GM19023 (cell line): ENCODE measurements around the gene FOLR1.

Experiments
- ATAC-seq: cut with Tn5 transposase; IDR thresholded peaks from one replicate; pipeline ENCODE4 v1.9.1; 2021; ENCODE audit warnings: mild to moderate bottlenecking, moderate library complexity; ENCODE audit not compliant: unreplicated experiment

Gene FOLR1

DNA sequence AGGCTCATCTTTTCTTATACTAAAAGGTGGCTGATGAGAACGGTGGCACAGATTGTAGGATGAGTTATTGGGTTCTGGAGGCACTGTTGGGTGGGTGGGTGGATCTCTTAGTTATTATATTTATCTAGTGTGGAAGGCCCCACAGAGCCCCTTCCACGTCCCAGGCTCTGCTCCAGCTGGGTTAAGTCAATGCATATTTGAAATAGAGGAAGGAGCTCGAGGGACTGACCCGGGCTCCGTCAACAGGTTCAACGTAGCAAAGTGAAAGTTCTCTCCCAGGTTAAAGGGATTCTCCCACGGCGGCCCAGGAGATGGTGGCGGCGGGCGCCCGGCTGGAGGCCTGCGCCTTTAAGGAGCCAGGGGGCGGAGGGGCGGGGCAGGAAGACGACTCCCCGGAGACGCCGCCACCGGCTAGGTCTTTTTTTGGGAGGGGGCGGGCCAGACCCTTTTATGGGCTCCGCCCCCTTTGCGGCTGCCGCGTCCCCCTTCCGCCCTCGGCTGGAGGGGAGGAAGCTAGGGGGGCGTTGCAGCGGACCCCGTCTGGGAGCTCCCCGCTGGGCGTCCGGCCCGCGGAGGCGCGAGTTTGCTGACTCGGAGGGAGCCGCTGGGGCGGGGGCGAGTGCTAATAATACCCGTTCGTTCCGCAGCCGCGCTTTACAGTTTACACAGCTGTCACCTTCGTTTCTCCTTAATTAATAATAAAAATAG, 31.1 kb downstream of the FOLR1 start:
- ATAC-seq: peak; percentile 68

DNA sequence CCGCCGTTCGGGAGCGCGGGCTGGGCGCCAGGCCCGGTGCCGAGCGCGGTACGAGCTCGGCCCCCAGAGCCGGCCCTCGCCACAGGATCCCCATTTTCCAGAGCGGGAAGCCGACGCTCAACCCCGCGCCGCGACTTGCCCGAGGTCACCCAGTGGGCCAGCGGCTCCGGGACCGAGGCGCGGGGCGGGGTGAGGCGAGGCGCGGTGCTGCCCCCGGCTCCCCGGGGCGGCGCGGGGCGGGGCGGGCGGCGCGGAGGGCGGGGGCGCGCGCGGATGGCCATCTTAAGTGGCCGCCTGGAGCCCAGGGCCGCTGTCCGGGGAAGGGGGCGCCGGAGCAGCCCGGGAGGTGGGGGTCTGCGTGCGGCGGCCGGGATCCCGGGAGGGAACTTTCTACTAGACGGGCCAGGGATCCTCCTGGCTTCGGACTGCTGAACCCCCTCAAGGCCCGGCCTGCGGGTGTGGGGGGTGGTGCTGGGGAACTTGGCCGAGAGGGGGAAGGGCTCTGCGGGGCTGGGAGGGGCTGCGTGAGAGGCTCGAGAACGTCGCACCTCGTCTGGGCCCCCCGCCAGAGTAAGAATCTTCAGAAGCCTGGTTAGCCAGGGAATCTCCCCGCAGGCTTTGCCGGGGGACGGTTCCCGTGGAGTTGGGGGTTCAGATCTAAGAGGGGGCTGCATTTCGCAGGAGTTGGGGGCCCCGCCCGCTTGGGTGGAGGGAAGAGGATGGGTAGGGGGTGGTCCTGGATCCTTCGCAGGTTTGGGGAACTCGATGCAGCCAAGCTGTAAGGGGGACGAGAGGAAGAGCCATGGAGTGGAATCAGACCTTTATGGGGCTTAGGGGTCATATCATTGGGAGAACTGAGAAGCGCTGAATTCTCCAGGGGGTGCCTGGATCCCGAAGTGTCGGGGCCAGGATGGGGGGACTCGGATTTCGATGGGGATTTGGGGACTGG, 31.9 kb downstream of the FOLR1 start:
- peak; percentile 58 for ATAC-seq

DNA sequence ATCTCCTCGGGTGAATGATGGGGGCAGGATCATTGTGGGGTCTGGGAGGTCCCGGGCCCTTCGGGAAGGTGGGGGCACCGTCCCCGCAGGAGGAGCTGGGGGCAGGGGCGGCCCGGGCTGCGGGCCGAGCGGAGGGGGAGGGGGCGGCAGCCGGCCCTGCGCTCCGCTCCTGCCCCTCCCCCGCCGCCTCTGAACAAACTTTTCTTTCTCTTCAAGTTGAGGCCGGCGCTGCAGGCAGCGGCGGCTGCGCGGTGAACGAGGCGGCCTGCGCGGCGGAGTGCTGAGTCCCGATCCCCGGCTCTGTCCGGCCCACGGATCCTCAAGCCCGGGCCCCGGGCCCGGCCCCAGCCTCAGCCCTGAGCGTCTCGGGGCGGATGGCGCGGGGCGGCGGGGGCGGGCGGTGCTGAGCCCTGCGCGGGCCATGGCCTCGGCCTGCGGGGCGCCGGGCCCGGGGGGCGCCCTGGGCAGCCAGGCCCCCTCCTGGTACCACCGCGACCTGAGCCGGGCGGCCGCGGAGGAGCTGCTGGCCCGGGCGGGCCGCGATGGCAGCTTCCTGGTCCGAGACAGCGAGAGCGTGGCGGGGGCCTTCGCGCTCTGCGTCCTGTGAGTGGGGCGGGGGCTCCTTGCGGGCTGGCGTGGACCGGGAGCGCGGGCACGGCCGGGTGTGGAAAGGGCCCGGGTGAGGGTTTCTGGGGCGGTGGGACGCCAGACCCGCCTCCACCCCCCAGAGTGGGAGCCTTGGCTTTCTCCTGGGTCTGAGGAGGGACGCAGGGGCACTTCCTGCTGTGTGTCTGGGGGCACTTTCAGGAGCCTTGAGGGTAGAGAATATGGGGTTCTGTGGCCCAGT, 32.8 kb downstream of the FOLR1 start, which contains the start of gene INPPL1:
Gene INPPL1 (plus strand): TSS at position 204 of the 847 bp plus-strand sequence. CDS start 218 bp downstream, at position 422.
- ATAC-seq: no peak

DNA sequence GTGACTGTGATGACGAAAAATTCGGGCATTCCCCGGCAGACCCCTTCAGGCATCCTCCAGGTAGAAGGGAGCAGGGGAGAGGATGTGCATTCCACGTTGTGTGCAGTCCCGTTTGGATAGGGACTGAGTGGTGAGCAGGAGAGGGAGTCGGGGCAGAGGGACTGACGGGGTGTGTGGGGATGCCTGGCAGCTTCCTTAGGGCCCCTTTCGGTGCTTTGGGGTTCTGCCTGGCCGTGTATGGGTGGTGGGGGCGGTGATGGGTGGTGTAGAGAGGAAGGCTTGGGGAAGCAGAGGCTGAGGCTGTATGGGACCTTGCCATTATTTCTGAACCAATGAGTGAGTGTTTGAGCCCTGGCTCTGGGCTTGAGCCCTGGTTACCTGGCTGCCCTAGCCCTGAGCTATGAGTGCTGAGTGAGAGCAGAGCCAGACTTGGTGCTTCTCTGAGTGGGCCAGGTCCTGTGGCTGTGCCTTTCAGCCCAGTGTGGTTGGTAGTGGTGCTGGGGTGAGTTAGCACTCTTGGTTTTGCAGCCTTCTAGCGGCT, 33.5 kb downstream of the FOLR1 start:
- no peak for ATAC-seq

DNA sequence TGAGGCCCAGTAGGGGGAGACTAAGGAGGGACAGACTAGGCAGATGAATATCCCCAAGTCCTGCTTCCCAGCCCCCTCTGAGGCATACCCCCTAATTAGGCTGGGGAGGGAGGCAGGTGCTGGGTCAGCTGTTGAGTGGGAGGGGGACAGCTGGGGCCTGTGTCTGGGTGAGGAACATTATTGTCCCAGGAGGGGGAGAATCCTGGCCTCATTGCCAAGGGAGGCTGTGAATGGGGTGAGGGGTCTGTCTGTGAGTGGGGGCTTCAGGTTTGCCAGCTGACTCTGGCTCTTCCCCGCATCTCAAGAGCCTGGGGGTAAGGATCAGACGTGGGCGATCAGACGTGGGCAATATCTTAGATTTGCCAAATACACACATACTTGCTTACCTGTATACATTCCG, 34.8 kb downstream of the FOLR1 start:
- no peak for ATAC-seq

DNA sequence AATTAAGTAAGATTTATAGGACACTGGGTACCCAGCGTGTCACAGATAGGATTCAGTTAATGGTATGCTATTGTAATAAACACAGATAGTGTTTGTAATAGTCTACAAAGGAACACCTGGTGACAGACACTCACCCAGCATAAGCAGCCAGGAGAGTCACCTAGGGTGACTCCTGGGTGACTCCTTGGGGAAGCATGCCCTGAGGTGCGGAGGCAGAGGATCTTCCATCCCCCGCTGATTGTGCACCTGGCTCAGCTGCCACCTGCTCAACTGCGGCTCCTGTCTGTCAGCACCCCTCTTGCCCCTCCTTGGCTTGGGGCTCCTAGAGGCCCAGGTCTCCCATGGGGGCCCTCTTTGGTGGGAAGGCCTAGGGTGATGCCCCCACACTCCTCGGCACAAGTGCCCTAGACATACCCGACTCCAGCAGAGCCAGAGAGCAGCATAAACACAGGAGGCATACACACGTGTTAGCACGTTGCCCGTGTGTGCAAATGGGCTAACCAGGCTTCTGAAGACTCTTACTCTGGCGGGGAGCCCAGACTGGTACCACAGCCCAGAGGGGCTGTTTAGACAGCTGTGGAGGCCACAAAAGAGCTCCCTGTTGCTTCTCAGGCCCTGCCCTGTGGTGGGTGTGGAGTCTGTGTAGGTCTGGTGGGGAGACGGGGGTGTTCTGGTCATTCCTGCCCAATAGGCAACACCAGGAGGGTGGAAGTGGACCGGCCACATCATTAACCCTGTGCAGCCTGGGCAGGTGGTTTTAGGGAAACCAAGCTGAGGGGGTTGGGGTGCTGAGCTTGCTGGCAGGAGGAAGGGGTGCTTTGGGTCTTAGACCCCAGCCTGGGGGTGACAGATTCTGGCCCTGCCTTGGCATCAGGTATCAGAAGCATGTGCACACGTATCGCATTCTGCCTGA, 35.6 kb downstream of the FOLR1 start:
- no peak for ATAC-seq

DNA sequence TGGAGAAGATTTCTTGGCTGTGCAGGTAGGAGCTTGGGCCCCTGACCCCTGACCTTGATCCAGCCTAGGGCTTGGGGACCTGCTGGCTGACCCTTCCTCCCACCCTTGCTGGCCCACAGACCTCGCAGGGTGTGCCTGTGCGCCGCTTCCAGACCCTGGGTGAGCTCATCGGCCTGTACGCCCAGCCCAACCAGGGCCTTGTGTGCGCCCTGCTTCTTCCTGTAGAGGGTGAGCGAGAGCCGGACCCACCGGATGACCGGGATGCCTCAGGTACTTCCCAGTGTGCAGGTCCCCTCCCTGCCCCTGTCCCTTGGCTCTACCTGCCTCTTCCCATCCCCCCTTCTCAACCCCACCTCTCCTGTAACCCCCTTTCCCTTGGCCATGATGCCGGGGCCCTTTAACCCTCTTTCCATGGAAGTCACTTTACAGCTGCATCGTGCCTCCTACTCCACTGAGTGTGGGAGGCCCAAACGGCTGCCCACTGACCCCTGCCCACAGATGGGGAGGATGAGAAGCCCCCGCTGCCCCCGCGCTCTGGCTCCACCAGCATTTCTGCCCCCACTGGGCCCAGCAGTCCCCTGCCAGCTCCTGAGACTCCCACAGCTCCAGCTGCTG, 36.4 kb downstream of the FOLR1 start:
- no peak for ATAC-seq

DNA sequence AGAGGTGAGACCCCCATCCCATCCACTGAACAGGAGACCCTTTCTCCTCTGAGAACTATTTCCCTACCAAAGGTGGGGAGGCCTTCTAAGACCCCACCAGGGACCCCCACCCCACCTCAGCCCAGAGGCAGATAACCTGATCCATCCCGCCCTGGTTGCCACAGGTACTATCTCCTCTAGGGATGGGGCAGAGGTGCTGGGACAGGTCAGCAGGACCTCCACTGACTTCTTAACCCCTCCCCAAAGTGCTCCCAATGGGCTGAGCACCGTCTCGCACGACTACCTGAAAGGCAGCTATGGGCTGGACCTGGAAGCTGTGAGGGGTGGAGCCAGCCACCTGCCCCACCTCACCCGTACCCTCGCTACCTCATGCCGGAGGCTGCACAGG, 36.9 kb downstream of the FOLR1 start:
- ATAC-seq: no peak

DNA sequence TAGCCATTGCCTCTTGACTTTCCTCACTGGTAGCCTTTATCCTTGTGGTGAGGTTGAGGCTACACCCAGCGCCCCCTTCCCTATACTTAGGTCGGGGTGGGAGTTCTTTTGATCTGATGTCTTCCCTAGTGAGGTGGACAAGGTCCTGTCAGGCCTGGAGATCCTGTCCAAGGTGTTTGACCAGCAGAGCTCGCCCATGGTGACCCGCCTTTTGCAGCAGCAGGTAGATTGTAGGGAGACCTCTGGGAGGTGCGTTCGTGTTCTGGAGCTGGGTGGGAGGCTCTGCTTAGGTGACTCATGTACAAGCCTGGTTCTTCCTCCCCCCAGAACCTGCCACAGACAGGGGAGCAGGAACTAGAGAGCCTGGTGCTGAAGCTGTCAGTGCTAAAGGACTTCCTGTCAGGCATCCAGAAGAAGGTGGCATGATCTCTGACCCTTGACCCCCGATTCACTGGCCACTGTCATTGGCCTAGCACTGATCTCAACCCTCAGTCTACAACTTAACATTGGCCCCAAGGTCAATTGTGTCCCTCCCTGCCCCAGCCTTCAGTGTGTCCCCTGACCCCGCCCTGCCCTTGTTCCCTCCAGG, 37.5 kb downstream of the FOLR1 start:
- ATAC-seq: no peak

DNA sequence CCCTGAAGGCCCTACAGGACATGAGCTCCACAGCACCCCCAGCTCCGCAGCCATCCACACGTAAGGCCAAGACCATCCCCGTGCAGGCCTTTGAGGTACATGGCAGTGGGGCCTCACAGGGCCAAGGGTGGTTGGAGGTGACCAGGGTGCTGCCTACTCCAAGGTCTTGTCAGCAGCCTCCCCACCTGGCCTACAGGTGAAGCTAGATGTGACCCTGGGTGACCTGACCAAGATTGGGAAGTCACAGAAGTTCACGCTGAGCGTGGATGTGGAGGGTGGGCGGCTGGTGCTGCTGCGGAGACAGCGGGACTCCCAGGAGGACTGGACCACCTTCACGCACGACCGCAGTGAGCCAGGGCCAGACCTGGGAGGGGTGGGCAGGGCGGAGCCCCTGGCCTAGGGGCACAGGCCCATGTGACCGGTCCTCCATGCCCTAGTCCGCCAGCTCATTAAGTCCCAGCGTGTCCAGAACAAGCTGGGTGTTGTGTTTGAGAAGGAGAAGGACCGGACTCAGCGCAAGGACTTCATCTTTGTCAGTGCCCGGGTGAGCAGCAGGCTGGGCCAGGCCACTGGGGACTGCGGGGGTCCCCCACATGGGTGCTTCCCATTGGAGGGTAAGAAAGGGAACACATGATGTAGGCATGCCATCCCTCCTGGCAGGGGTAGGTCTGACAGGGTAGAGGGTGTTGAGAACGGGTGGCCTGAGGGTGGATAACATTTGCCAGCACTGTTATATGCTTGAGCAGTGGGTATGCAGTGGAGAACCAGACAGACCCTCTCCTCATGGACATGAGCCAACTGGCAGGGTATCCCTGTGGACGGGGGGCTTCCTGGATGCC, 38.2 kb downstream of the FOLR1 start:
- ATAC-seq: no peak

DNA sequence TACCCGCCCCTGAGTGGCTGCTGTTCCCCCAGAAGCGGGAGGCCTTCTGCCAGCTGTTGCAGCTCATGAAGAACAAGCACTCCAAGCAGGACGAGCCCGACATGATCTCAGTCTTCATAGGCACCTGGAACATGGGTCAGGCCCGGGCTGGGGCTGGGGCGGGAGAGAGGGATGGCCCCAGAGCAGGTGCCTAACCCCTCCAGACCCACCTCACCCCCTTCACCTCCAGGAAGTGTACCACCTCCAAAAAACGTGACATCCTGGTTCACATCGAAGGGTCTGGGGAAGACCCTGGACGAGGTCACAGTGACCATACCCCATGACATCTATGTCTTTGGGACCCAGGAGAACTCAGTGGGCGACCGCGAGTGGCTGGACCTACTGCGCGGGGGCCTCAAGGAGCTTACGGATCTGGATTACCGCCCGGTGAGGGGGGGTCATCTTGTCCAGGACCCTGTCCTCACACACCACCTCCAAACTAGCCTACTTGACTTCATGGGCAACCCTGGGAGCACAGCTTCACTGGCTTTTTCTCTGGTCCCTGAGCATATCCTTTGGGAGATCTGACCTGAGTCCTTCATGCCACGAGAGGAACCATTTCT, 38.9 kb downstream of the FOLR1 start:
- ATAC-seq: no peak

DNA sequence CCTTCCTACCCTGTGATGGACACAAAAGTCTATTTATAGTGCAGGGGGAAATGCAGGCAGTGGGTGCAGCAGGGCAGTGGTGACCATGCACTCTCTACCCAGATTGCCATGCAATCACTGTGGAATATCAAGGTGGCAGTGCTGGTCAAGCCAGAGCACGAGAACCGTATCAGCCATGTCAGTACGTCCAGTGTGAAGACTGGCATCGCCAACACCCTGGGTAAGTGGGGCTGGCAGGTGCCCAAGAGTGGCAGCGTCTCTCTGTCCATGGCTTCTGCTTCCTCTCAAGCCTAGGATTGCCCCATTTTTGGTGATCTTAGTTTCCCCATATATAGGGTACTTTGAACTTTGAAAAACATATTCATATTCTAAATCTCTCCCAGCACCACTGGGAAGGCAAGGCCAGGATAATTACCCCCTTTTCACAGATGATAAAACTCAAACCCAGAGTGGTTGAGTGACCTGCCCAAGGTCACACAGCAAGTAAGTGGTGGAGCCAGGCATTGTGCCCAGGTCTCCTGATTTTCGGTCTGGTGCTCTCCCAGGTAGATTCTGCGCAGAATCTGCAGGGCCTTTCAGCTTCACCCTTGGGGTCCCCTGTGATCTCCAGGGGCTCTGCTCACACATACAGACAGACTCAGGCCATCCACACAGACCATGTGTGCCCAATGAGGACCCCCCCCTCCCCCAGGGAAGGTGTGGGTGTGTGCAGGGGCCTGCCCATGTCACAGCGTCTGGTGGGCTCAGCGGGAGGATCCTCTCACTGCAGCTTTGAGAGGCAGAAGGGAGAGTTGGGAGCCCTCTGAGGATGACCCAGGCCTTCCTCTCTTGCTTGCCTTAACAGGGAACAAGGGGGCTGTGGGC, 39.7 kb downstream of the FOLR1 start:
- ATAC-seq: no peak

DNA sequence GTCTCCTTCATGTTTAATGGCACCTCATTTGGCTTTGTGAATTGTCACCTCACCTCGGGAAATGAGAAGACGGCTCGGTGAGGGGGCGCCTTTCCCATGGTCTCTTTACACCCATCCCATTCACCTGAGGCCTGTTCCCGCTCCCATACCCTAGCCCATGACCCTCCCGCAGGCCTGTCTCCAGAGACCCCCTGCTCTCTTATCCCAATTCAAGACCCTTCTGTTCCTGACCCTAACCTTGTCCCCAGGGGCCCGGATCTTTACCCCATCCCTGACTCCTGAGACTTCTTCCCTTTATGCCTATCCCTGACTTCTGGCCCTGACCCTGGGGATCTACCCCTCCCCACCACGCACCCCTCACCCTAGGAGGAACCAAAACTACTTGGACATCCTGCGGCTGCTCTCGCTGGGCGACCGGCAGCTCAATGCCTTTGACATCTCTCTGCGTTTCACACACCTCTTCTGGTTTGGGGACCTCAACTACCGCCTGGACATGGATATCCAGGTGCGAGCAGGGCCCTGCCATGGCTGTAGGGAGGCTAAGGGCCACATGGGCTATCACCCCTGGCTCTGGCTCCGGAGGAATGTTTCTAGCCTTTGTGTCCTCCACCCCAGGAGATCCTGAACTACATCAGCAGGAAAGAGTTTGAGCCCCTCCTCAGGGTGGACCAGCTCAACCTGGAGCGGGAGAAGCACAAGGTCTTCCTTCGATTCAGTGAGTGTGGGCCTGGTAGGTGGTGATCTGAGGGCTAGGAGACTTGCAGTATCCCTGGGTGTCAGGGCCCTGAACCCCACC, 40.5 kb downstream of the FOLR1 start:
- no peak for ATAC-seq

DNA sequence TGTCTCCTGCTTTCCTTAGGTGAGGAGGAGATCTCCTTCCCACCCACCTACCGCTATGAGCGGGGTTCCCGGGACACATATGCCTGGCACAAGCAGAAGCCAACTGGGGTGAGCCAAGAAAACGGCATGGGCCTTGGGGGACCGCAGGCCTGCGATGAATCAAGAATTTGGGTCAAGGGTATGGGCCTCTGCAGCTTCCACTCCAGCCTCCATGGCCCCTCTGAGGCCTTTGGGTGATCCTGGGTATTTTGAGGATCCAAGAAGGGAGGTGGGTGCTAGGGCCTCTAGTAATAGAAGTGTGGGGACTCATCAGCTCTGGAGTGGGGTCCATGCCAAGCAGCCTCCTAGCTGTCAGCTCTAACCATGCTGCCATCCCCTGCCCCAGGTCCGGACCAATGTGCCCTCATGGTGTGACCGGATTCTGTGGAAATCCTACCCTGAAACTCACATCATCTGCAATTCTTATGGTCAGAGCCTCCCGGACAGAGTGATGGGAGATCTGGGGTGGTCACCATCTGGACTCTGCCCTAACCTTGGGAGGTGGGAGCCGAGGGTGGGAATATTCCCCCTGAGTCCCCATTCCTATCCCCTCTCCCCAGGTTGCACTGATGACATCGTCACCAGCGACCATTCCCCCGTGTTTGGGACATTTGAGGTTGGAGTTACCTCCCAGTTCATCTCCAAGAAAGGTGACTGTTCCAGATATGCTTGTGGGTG, 41.3 kb downstream of the FOLR1 start:
- no peak for ATAC-seq

DNA sequence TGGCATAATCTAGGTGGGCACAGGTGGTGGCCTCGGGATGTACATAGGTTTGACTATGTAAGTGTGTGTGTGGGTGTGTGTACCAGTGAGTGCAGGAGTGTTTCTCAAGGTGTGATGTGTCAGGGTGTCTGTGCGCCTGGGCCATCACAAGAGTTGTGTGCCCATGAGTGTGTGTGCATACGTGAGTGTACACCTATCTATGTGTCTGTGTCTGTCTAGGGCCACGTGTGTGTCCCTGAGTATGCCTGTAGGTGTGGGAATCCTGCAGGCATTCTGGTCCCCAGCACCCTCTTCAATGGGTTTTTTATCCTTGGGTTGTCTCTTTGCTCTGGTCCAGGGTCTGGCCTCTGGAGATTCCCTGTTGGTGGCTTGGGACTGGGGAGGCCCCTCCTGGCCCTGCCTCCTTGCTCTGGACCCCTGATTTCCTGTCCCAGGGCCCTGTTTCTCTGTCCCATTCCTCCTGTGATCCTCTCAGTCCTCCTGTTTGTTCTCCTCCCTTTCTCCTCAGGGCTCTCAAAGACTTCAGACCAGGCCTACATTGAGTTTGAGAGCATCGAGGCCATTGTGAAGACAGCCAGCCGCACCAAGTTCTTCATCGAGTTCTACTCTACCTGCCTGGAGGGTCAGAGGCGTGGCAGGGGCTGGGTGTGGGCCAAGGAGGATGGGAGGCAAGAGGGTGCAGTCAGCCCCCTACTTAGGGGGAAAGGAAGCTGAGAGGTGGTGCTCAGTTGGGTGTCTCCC, 42.0 kb downstream of the FOLR1 start:
- no peak for ATAC-seq
